GM12878 (cell line): Measurements from ENCODE around the gene SOCS4. TPM values are rescaled to one million over a fixed set of nuclear protein-coding genes. Genes with fewer than 3 reads are reported as not detected.
"Not testable (repeated sequence)": the region's sequence is repeated elsewhere in the genome, so short reads cannot be mapped to it uniquely, and the experiment has no call there.

Experiments used
- ATAC-seq: fragments of 200-7000 bp; cut with Tn5 transposase; 3 replicates; pipeline ENCODE4 v1.9.1; 2020; ENCODE audit warnings: mild to moderate bottlenecking, moderate library complexity
- BruUV-seq: library from RNA; stranded (reverse); fragments of 400-500 nt; replicated peaks from 2 replicates; lab custom pipeline; 2021; lab: Mats Ljungman, UMichigan
- CTCF ChIA-PET: fragments of 300-600 bp; sonication (Branson Sonifier 250); formaldehyde crosslinking; extraction: SDS; loops from one replicate; lab custom pipeline; 2021; ENCODE audit warnings: inconsistent platforms; lab: Yijun Ruan, JAX
- POLR2A ChIA-PET: fragments of 350-600 bp; formaldehyde crosslinking; extraction: SDS; loops from one replicate; lab custom pipeline; 2021; ENCODE audit warnings: inconsistent platforms; lab: Charles Lee
- RAD21 ChIA-PET: fragments of 300-600 bp; sonication (Branson Sonifier 250); formaldehyde crosslinking; loops from one replicate; lab custom pipeline; 2023; ENCODE audit warnings: antibody characterized with exemption; ENCODE audit not compliant: unreplicated experiment; lab: Charles Lee
- SMC1A ChIA-PET: fragments of 300-600 bp; sonication (Branson Sonifier 250); formaldehyde crosslinking; loops from one replicate; lab custom pipeline; 2023; ENCODE audit not compliant: unreplicated experiment, uncharacterized antibody; lab: Charles Lee
- DNase-seq: peaks from one replicate; pipeline ENCODE4 v3.0.0-alpha.2; 2011; ENCODE audit warnings: low read depth, low spot score
- FAIRE-seq: peaks from 3 replicates; lab custom pipeline; 2011; peaks lifted over from hg19 to GRCh38; lab: Jason Lieb, UNC
- H2AFZ ChIP-seq: 2 replicates; pipeline ENCODE4 v1.6.0; 2011; ENCODE audit warnings: low read depth, low read length, control low read depth; ENCODE audit not compliant: control insufficient read depth
- H3K27ac ChIP-seq: 2 replicates; pipeline ENCODE4 v1.5.1; 2011; ENCODE audit warnings: control low read depth; ENCODE audit not compliant: control insufficient read depth, insufficient read depth
- H3K27me3 ChIP-seq, 2 experiments: replicated peaks in 1 of 2; 2 replicates each; pipeline versions ENCODE4 v1.6.0 to v1.6.1; 2011; ENCODE audit warnings: low read length in 1 of 2; ENCODE audit not compliant: control insufficient read depth in 2 of 2, insufficient read depth in 2 of 2
- H3K36me3 ChIP-seq, 2 experiments: 2 replicates each; pipeline ENCODE4 v1.5.1; 2011; ENCODE audit warnings: low read length in 1 of 2; ENCODE audit not compliant: control insufficient read depth in 2 of 2, insufficient read depth in 2 of 2
- H3K4me1 ChIP-seq: 2 replicates; pipeline ENCODE4 v1.6.1; 2011; ENCODE audit warnings: mild to moderate bottlenecking, low read length, moderate library complexity, mixed read lengths; ENCODE audit not compliant: control insufficient read depth, insufficient read depth
- H3K4me2 ChIP-seq: 2 replicates; pipeline ENCODE4 v1.6.0; 2011; ENCODE audit warnings: control low read depth; ENCODE audit not compliant: control insufficient read depth, insufficient read depth
- H3K4me3 ChIP-seq: fragments of 200-600 bp; sonication (generic); 2 replicates; pipeline ENCODE4 v1.5.1; 2016
- H3K79me2 ChIP-seq: 2 replicates; pipeline ENCODE4 v1.6.0; 2011; ENCODE audit warnings: low read length; ENCODE audit not compliant: control insufficient read depth, insufficient read depth
- H3K9ac ChIP-seq: 2 replicates; pipeline ENCODE4 v1.8.0; 2011; ENCODE audit warnings: low read length, control low read depth, mixed read lengths; ENCODE audit not compliant: control insufficient read depth, insufficient read depth
- H3K9me3 ChIP-seq: replicated peaks from 3 replicates; pipeline ENCODE4 v1.5.1; 2011; ENCODE audit warnings: mild to moderate bottlenecking, low read length; ENCODE audit not compliant: control insufficient read depth, insufficient read depth
- H4K20me1 ChIP-seq: 2 replicates; pipeline ENCODE4 v1.6.0; 2011; ENCODE audit not compliant: control insufficient read depth, insufficient read depth
- BCL11A ChIP-seq: IDR thresholded peaks from 2 replicates; pipeline ENCODE4 v1.6.1; 2011; ENCODE audit warnings: low read depth, low read length
- KAT2A ChIP-seq: conservative IDR thresholded peaks from 2 replicates; pipeline ENCODE4 v1.6.1; 2011; ENCODE audit warnings: low read depth, low read length; ENCODE audit not compliant: control insufficient read depth
- SMC3 ChIP-seq: IDR thresholded peaks from 2 replicates; pipeline ENCODE4 v1.6.1; 2011; ENCODE audit warnings: low read length, improper control_type of control experiment, borderline replicate concordance
- SP1 ChIP-seq: IDR thresholded peaks from one replicate; pipeline ENCODE4 v1.6.1; 2011; ENCODE audit warnings: low read depth, low read length
- ZNF687 ChIP-seq: fragments of 450-650 bp; IDR thresholded peaks from 2 replicates; pipeline ENCODE4 v1.6.1; 2017; ENCODE audit warnings: mild to moderate bottlenecking, moderate library complexity
- WGBS: methylation state at CpG from one replicate; pipeline ENCODE4 v1.1.6; 2016; ENCODE audit warnings: low lambda C conversion rate; ENCODE audit not compliant: insufficient replicate concordance, insufficient coverage; ENCODE audit errors: missing lambda C conversion rate; 5-methylcytosine and 5-hydroxymethylcytosine counted together
- in situ Hi-C: fragments of 300-500 bp; cut with MboI; formaldehyde crosslinking; loops from 9 replicates; pipeline ENCODE4 v1.14.3; 2018; ENCODE audit warnings: mixed read lengths
- intact Hi-C: fragments of 100-400 bp; cut with micrococcal nuclease; formaldehyde crosslinking; loops from one replicate; pipeline ENCODE4 v1.14.2; 2022; ENCODE audit not compliant: unreplicated experiment
- polyA plus RNA-seq, 11 experiments: library from polyadenylated mRNA; depleted of rRNA in 4 of 11; unstranded in 6 of 11; stranded (reverse) in 5 of 11; fragments of >200 nt; fragmentation: Nextera tagmentation in 4 of 11; fragmentation: Illumina TruSeq in 1 of 11; extraction: Ambion mirVana in 4 of 11; extraction: Trizol in 1 of 11; gene quantifications; 1 replicate in 1 of 11; 2 replicates in 10 of 11; pipeline versions ENCODE4 v1.2.1 to v1.2.3, GENCODE V29; 2011 to 2016; ENCODE audit warnings: inconsistent platforms in 2 of 11, missing spikeins in 2 of 11, low read depth in 1 of 11
- total RNA-seq, 4 experiments: library from RNA; depleted of rRNA in 3 of 4; stranded (reverse); fragments of >200 nt in 3 of 4; fragmentation: Illumina TruSeq in 1 of 4; extraction: Trizol in 1 of 4; gene quantifications; 2 replicates each; pipeline versions ENCODE4 v1.2.1 to v1.2.3, GENCODE V29; 2013 to 2021
- TF ChIP-seq, protein P1 (sequence below): IDR thresholded peaks from 2 replicates; pipeline ENCODE4 v1.6.1; 2011; ENCODE audit warnings: low read depth, low read length, improper control_type of control experiment, borderline replicate concordance

Gene SOCS4
- total and polyA plus RNA-seq, 10 of the 15 experiments (the other 5 are each of a cell fraction or from before 2014, with no cell fraction given) = 5.7 to 31.5 (median 20.8) TPM

DNA sequence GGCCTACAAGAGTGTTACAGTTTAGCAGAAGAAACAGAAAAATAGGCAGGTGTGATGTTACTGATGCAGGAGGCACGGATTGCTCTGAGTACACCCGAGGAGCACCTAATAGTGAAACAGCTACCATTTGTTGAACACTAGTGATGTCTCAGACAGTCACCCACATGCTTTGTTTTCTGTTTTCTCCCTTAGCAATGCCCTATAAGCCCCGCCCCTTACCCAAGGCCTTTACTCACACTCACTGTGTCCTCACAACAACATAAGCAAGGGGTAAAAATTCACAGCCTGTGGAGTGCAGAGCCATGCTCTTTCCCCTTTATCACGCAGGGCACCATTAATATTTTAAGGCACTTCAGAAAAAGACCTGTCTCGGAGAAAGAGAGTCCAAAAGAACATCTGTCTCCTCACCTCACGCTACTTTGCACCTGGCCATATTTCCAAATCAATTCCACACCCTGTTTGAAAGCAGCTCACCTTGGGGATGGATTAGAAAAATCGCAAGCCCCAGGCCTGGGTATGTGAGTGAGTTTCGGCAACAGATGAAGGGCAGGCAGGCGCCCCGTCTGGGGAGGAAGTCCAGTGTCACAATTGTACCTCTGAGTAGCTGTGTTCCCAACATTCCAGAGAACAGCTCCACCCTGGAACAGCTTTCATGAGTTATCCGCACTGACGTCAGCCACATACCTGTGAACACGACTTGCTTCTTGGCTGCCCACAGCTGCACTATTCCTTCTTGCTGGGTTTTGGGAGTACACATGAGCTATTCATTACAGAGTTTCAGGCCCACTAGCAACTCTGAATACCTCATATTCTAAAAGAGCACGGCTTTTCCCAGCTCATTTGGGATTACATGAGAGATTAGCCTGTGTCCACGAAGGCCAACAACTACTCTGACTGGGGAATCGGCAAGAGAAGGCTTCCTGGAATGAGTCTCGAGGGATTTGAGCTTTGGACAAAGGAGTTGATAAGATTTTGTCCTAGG is 50.4 kb downstream of the SOCS4 start:
- H3K79me2 ChIP-seq = no peaks in the 10 kb centered on the region
- no TSS peak for BruUV-seq
- H3K9me3 ChIP-seq = no peaks in the 10 kb centered on the region
- in situ Hi-C loops (no loop called here), intact Hi-C loops (no loop called here)
- FAIRE-seq = no peak
- no peaks in the 10 kb centered on the region for H4K20me1 ChIP-seq
- peak; percentile 48 for ATAC-seq
- H3K4me3 ChIP-seq = no peak overlapping the region
- no peak for TF ChIP-seq SMC3
- no peak for TF ChIP-seq KAT2A
- TF ChIP-seq, protein P1, sequence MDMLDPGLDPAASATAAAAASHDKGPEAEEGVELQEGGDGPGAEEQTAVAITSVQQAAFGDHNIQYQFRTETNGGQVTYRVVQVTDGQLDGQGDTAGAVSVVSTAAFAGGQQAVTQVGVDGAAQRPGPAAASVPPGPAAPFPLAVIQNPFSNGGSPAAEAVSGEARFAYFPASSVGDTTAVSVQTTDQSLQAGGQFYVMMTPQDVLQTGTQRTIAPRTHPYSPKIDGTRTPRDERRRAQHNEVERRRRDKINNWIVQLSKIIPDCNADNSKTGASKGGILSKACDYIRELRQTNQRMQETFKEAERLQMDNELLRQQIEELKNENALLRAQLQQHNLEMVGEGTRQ = no peak
- no peak for TF ChIP-seq SP1
- TF ChIP-seq BCL11A = no peak
- TF ChIP-seq ZNF687 = peak; percentile 12; the same call in 1 of the 2 replicates
- ChIA-PET RAD21 (interaction anchor here (1.1 to 2.9 kb wide), 5 partner anchors 10 to 83 kb away, joined by 3 to 9 read pairs (median 4); partner anchors contain the start of gene MAPK1IP1L), CTCF (interaction anchor here (0.7 to 4.5 kb wide), 7 partner anchors 13 to 83 kb away, joined by 3 to 49 read pairs (median 4); partner anchors contain the start of genes MAPK1IP1L, SOCS4 and WDHD1), SMC1A (interaction anchor here (0.8 to 5.4 kb wide), 13 partner anchors 11 to 81 kb away, joined by 3 to 32 read pairs (median 5); partner anchors contain the start of gene MAPK1IP1L), POLR2A (interaction anchor here (0.5 to 2.9 kb wide), 8 partner anchors 12 to 114 kb away, joined by 3 to 12 read pairs (median 3); partner anchors contain the start of genes DLGAP5, MAPK1IP1L, SOCS4 and WDHD1)
- H3K4me2 ChIP-seq = no peak overlapping the region; the same call in 1 of the 2 replicates
- H3K9ac ChIP-seq = no peak overlapping the region
- H3K27me3 ChIP-seq = no peaks in the 10 kb centered on the region
- peaks cover 39% of the 10 kb centered on the region for H3K4me1 ChIP-seq
- peak overlapping the region; percentile 69 for H2AFZ ChIP-seq
- DNase-seq = no peak
- 84% methylated on average over 17 of the region's 17 CpGs for WGBS
- H3K27ac ChIP-seq = no peak overlapping the region; the same call in 1 of the 2 replicates
- no peaks in the 10 kb centered on the region for H3K36me3 ChIP-seq

GRCh38 chr14:55079961-55080360 is 52.9 kb downstream of the SOCS4 start:
- CTCF ChIA-PET = interaction anchor here (0.7 to 4.5 kb wide), 4 partner anchors 10 to 81 kb away, joined by 3 to 49 read pairs (median 6); partner anchors contain the start of gene MAPK1IP1L
- SMC1A ChIA-PET = interaction anchor here (0.9 to 5.4 kb wide), 5 partner anchors 9 to 79 kb away, joined by 3 to 32 read pairs (median 4); partner anchors contain the start of gene MAPK1IP1L
- POLR2A ChIA-PET = interaction anchor here (1.0 to 2.1 kb wide), 6 partner anchors 9 to 112 kb away, joined by 3 to 6 read pairs (median 4); partner anchors contain the start of genes DLGAP5 and MAPK1IP1L

More at GRCh38 chr14:55079961-55080360, 52.9 kb downstream of the SOCS4 start:
- H3K4me3 ChIP-seq, H3K9ac ChIP-seq, H3K9me3 ChIP-seq, H3K27me3 ChIP-seq, BruUV-seq, H3K27ac ChIP-seq, intact Hi-C loops, DNase-seq, H3K79me2 ChIP-seq, FAIRE-seq, ATAC-seq, H4K20me1 ChIP-seq, H3K36me3 ChIP-seq, in situ Hi-C loops, H3K4me2 ChIP-seq: not testable (repeated sequence)
- 45% methylated on average over 6 of the region's 6 CpGs for WGBS
- RAD21 ChIA-PET = interaction anchor here (0.8 to 2.9 kb wide), 6 partner anchors 7 to 81 kb away, joined by 3 to 9 read pairs (median 3); partner anchors contain the start of gene MAPK1IP1L
- H3K4me1 ChIP-seq = peaks cover 19% of the 10 kb centered on the region
- H2AFZ ChIP-seq = 0 out of 2 replicates have a peak overlapping the region, but pooled peaks have one; percentile 7
